Naive B cell (primary cell): ENCODE data around the gene TMEM63B. TPM values are rescaled to one million over a fixed set of nuclear protein-coding genes. Genes with fewer than 3 reads are reported as not detected.

Experiments used
- ATAC-seq, 2 donors: fragments of 150-1000 bp; cut with Tn5 transposase; 2 replicates each; pipeline ENCODE4 v1.10.0; 2021; ENCODE audit warnings: low read depth in 2 of 2, mild to moderate bottlenecking in 2 of 2, moderate library complexity in 2 of 2
- DNase-seq: peaks from one replicate; pipeline ENCODE4 v3.0.0; 2022
- H3K27ac Mint-ChIP-seq, 6 donors: one replicate each; pipeline ENCODE4 v1.8.0; 2020 to 2022; ENCODE audit warnings: mild to moderate bottlenecking in 6 of 6, mixed read lengths in 6 of 6, moderate library complexity in 5 of 6, inconsistent platforms in 2 of 6
- H3K27me3 Mint-ChIP-seq, 3 donors: one replicate each; pipeline ENCODE4 v1.8.0; 2021 to 2022; ENCODE audit warnings: mixed read lengths in 3 of 3, mild to moderate bottlenecking in 1 of 3
- H3K36me3 Mint-ChIP-seq, 2 donors: one replicate each; pipeline ENCODE4 v1.8.0; 2020 to 2022; ENCODE audit warnings: mixed read lengths in 2 of 2, inconsistent platforms in 1 of 2, mild to moderate bottlenecking in 1 of 2
- H3K4me1 Mint-ChIP-seq, 3 donors: one replicate each; pipeline ENCODE4 v1.8.0; 2020 to 2022; ENCODE audit warnings: mixed read lengths in 3 of 3, inconsistent platforms in 1 of 3, mild to moderate bottlenecking in 1 of 3, moderate library complexity in 1 of 3
- H3K4me3 Mint-ChIP-seq, 8 donors: one replicate each; pipeline ENCODE4 v1.8.0; 2020 to 2022; ENCODE audit warnings: mild to moderate bottlenecking in 8 of 8, mixed read lengths in 8 of 8, moderate library complexity in 8 of 8, inconsistent platforms in 2 of 8
- H3K9me3 Mint-ChIP-seq, 7 donors: one replicate each; pipeline ENCODE4 v1.8.0; 2020 to 2022; ENCODE audit warnings: mixed read lengths in 7 of 7, mild to moderate bottlenecking in 5 of 7, inconsistent platforms in 2 of 7, moderate library complexity in 1 of 7
- polyA plus RNA-seq, 6 donors: library from polyadenylated mRNA; unstranded; fragments of 300-500 nt; fragmentation: Illumina TruSeq; gene quantifications; one replicate each; pipeline ENCODE4 v1.2.3, GENCODE V29; 2021; ENCODE audit warnings: low read depth in 6 of 6

TMEM63B gene
- 1 to 10 TPM in 1 of 6 donors, under 1 TPM in 4, not detected in 1; 0.38 to 1.6 (median 0.50) TPM for polyA plus RNA-seq

GRCh38 chr6:44127186-44128019 is at the start of gene TMEM63B, which contains the start of gene MRPL14:
Gene TMEM63B (plus strand): TSS chr6:44127554. CDS start chr6:44134585, 7,031 bp downstream.
Gene MRPL14 (minus strand): TSS chr6:44127452. CDS start chr6:44116611, 10,841 bp downstream.
- Mint-ChIP-seq H3K27me3 (no peaks in the 10 kb centered on the region), H3K4me3 (peak within 1 kb of the TSS; percentile 90 to 99 (median 98)), H3K27ac (peak within 1 kb of the TSS; percentile 97 to 100 (median 98)), H3K9me3 (no peaks in the 10 kb centered on the region), H3K4me1 (peaks cover 38 to 54% (median 48%) of the 10 kb centered on the region in 3 donors), H3K36me3 (no peaks in the 10 kb centered on the region)
- ATAC-seq: peak; percentile 88 to 89
- DNase-seq: peak; percentile 88

- Mint-ChIP-seq H3K27me3 (peaks cover 14 to 55% (median 46%) of the 10 kb centered on the region in 3 donors), H3K36me3 (no peaks in the 10 kb centered on the region), H3K9me3 (peaks cover 0 to 2% (median 0%) of the 10 kb centered on the region in 7 donors), H3K4me1 (peaks cover 12 to 16% (median 14%) of the 10 kb centered on the region in 3 donors), H3K27ac (no peak overlapping the region), H3K4me3 (peak overlapping the region in 1 of 8 donors; percentile 3)
- DNase-seq (no peak), ATAC-seq (no peak)
Measured at GRCh38 chr6:44078219-44078826, 49.0 kb upstream of the TMEM63B start.

GRCh38 chr6:44078827-44079671 is 48.3 kb upstream of the TMEM63B start:
- H3K27ac Mint-ChIP-seq: no peak overlapping the region
- ATAC-seq: peak; percentile 39 to 53
- H3K4me3 Mint-ChIP-seq: no peak overlapping the region
- no peaks in the 10 kb centered on the region for H3K36me3 Mint-ChIP-seq
- peaks cover 6 to 12% (median 8%) of the 10 kb centered on the region in 3 donors for H3K4me1 Mint-ChIP-seq
- DNase-seq: peak; percentile 64
- H3K27me3 Mint-ChIP-seq: peaks cover 14 to 51% (median 46%) of the 10 kb centered on the region in 3 donors
- peaks cover 0 to 2% (median 0%) of the 10 kb centered on the region in 7 donors for H3K9me3 Mint-ChIP-seq

GRCh38 chr6:44079672-44080071 is 47.7 kb upstream of the TMEM63B start:
- ATAC-seq (no peak), DNase-seq (no peak)
- Mint-ChIP-seq H3K27me3 (peaks cover 10 to 45% (median 39%) of the 10 kb centered on the region in 3 donors), H3K9me3 (peaks cover 0 to 2% (median 0%) of the 10 kb centered on the region in 7 donors), H3K36me3 (no peaks in the 10 kb centered on the region), H3K4me3 (no peak overlapping the region), H3K4me1 (peaks cover under 1 to 6% (median 2%) of the 10 kb centered on the region in 3 donors), H3K27ac (no peak overlapping the region)

- Mint-ChIP-seq H3K27ac (no peak overlapping the region), H3K9me3 (peaks cover 0 to 2% (median 0%) of the 10 kb centered on the region in 7 donors), H3K4me3 (no peak overlapping the region)
Measured at GRCh38 chr6:44080561-44081521, 46.5 kb upstream of the TMEM63B start.

GRCh38 chr6:44081753-44082152 is 45.6 kb upstream of the TMEM63B start:
- Mint-ChIP-seq H3K27me3 (peaks cover 9 to 27% (median 26%) of the 10 kb centered on the region in 3 donors), H3K4me1 (peaks cover 0 to 4% (median 0%) of the 10 kb centered on the region in 3 donors), H3K9me3 (peaks cover 0 to 2% (median 0%) of the 10 kb centered on the region in 7 donors), H3K36me3 (no peaks in the 10 kb centered on the region), H3K27ac (no peak overlapping the region), H3K4me3 (no peak overlapping the region)
- DNase-seq (no peak), ATAC-seq (no peak)

More at GRCh38 chr6:44080561-44081521, 46.5 kb upstream of the TMEM63B start:
- Mint-ChIP-seq H3K36me3 (no peaks in the 10 kb centered on the region), H3K27me3 (peaks cover 9 to 33% (median 31%) of the 10 kb centered on the region in 3 donors), H3K4me1 (peaks cover 0 to 4% (median 0%) of the 10 kb centered on the region in 3 donors)
- ATAC-seq (no peak), DNase-seq (no peak)

- peaks cover 7 to 16% (median 15%) of the 10 kb centered on the region in 3 donors for H3K27me3 Mint-ChIP-seq
- DNase-seq (no peak), ATAC-seq (no peak)
- no peaks in the 10 kb centered on the region for H3K36me3 Mint-ChIP-seq
- H3K4me1 Mint-ChIP-seq: peaks cover 0 to 4% (median 0%) of the 10 kb centered on the region in 3 donors
- peak overlapping the region in 1 of 8 donors; percentile 35 for H3K4me3 Mint-ChIP-seq
- peak overlapping the region in 1 of 6 donors; percentile 64 for H3K27ac Mint-ChIP-seq
- peaks cover 0 to under 1% (median 0%) of the 10 kb centered on the region in 7 donors for H3K9me3 Mint-ChIP-seq
Measured at GRCh38 chr6:44082872-44083321, 44.5 kb upstream of the TMEM63B start.

GRCh38 chr6:44084231-44085014 is 42.9 kb upstream of the TMEM63B start:
- no peaks in the 10 kb centered on the region for H3K36me3 Mint-ChIP-seq
- no peaks in the 10 kb centered on the region for H3K4me1 Mint-ChIP-seq
- ATAC-seq (no peak), DNase-seq (no peak)
- no peaks in the 10 kb centered on the region for H3K9me3 Mint-ChIP-seq
- no peak overlapping the region for H3K4me3 Mint-ChIP-seq
- peak overlapping the region in 3 of 6 donors; percentile 37 to 38 (median 38) for H3K27ac Mint-ChIP-seq
- peaks cover 0 to 1% (median under 1%) of the 10 kb centered on the region in 3 donors for H3K27me3 Mint-ChIP-seq

GRCh38 chr6:44085219-44085618 is 42.1 kb upstream of the TMEM63B start:
- H3K4me1 Mint-ChIP-seq: no peaks in the 10 kb centered on the region
- peak overlapping the region in 1 of 6 donors; percentile 33 for H3K27ac Mint-ChIP-seq
- no peak for DNase-seq
- no peak overlapping the region for H3K4me3 Mint-ChIP-seq
- ATAC-seq: no peak
- no peaks in the 10 kb centered on the region for H3K9me3 Mint-ChIP-seq
- no peaks in the 10 kb centered on the region for H3K27me3 Mint-ChIP-seq
- no peaks in the 10 kb centered on the region for H3K36me3 Mint-ChIP-seq

- no peak for DNase-seq
- H3K27ac Mint-ChIP-seq: no peak overlapping the region
- no peaks in the 10 kb centered on the region for H3K4me1 Mint-ChIP-seq
- no peaks in the 10 kb centered on the region for H3K36me3 Mint-ChIP-seq
- no peaks in the 10 kb centered on the region for H3K27me3 Mint-ChIP-seq
- no peak for ATAC-seq
- no peaks in the 10 kb centered on the region for H3K9me3 Mint-ChIP-seq
- no peak overlapping the region for H3K4me3 Mint-ChIP-seq
Measured at GRCh38 chr6:44086931-44087574, 40.3 kb upstream of the TMEM63B start.

GRCh38 chr6:44087623-44088022 is 39.7 kb upstream of the TMEM63B start:
- DNase-seq: no peak
- Mint-ChIP-seq H3K27ac (no peak overlapping the region), H3K36me3 (no peaks in the 10 kb centered on the region), H3K9me3 (no peaks in the 10 kb centered on the region), H3K4me3 (no peak overlapping the region), H3K4me1 (no peaks in the 10 kb centered on the region), H3K27me3 (no peaks in the 10 kb centered on the region)
- ATAC-seq: no peak
